Thymus (tissue), 11 donors: ENCODE results near the gene FREM2. TPM values are rescaled to one million over a fixed set of nuclear protein-coding genes. Genes with fewer than 3 reads are reported as not detected.

ENCODE experiments used
- DNase-seq, 9 donors: peaks; one replicate each; pipeline ENCODE4 v3.0.0-alpha.2; 2013; ENCODE audit warnings: low spot score in 9 of 9, low read depth in 6 of 9, missing footprints in 1 of 9
- H3K27ac ChIP-seq, 2 donors: one replicate each; pipeline ENCODE4 v1.5.1; 2013; ENCODE audit warnings: control low read depth in 1 of 2, low read depth in 1 of 2, low read length in 1 of 2, mild to moderate bottlenecking in 1 of 2, moderate library complexity in 1 of 2
- H3K27me3 ChIP-seq, 2 donors: one replicate each; pipeline ENCODE4 v1.5.1; 2013; ENCODE audit warnings: low read length in 1 of 2; ENCODE audit not compliant: control insufficient read depth in 2 of 2, insufficient read depth in 1 of 2
- H3K36me3 ChIP-seq, 2 donors: one replicate each; pipeline ENCODE4 v1.5.1; 2013; ENCODE audit warnings: low read length in 1 of 2, mild to moderate bottlenecking in 1 of 2, moderate library complexity in 1 of 2; ENCODE audit not compliant: control insufficient read depth in 2 of 2, insufficient read depth in 2 of 2
- H3K4me1 ChIP-seq, 2 donors: one replicate each; pipeline ENCODE4 v1.5.1; 2013; ENCODE audit warnings: low read length in 2 of 2; ENCODE audit not compliant: control insufficient read depth in 2 of 2, insufficient read depth in 2 of 2
- H3K4me3 ChIP-seq, 2 donors: one replicate each; pipeline ENCODE4 v1.5.1; 2013; ENCODE audit warnings: low read length in 2 of 2, control low read depth in 1 of 2, mild to moderate bottlenecking in 1 of 2
- H3K9me3 ChIP-seq, 2 donors: one replicate each; pipeline ENCODE4 v1.5.1; 2013; ENCODE audit warnings: low read length in 1 of 2, mild to moderate bottlenecking in 1 of 2; ENCODE audit not compliant: control insufficient read depth in 2 of 2, insufficient read depth in 1 of 2
- WGBS: extraction: QIAGEN DNeasy Blood & Tissue Kit; methylation state at CpG from one replicate; pipeline ENCODE4 v1.1.7; 2013; 5-methylcytosine and 5-hydroxymethylcytosine counted together
- polyA plus RNA-seq: library from polyadenylated mRNA; stranded (reverse); fragments of 200-250 nt; gene quantifications from one replicate; pipeline ENCODE4 v1.2.3, GENCODE V29; 2013
- total RNA-seq: library from RNA; stranded (reverse); fragments of 120-200 nt; gene quantifications from one replicate; pipeline ENCODE4 v1.2.4, GENCODE V29; 2013
- donor health status: healthy.

FREM2 gene
- total and polyA plus RNA-seq, 2 donors = 0.16 to 1.9 TPM

DNA sequence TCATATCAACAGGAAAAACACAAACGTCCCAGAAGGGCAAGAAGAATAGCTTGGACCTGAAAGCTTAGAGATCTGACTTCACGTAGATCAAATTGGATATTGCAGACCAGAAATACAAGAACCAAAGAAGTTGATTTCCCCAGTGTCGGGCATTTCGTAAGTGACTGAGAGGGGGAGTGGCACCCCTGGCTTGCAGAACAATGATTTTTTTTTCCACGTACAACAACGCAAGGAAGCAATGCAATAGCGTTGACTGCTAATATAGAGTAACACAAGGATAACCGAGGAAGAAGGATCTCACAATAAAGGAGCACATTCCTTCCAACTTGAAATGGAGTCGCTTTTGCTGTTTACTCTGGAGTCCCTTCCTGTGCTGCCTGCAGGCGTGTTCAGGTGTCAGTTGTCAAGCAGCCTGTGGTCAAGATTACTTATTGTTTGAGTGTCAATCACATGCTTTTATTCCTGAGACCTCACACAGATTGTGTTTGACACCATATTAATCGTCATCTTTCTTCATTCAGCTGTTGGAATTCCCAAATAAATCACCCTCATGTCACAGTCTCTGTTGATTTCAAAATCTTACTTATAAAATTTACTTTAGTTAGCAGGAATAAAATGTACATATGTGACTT, 139.4 kb downstream of the FREM2 start:
- Histone ChIP-seq H3K27ac (no peak overlapping the region), H3K36me3 (no peaks in the 10 kb centered on the region), H3K9me3 (no peaks in the 10 kb centered on the region), H3K4me1 (no peaks in the 10 kb centered on the region), H3K4me3 (no peak overlapping the region), H3K27me3 (no peaks in the 10 kb centered on the region)
- WGBS = 76% methylated on average over 11 of the region's 11 CpGs
- no peak for DNase-seq

DNA sequence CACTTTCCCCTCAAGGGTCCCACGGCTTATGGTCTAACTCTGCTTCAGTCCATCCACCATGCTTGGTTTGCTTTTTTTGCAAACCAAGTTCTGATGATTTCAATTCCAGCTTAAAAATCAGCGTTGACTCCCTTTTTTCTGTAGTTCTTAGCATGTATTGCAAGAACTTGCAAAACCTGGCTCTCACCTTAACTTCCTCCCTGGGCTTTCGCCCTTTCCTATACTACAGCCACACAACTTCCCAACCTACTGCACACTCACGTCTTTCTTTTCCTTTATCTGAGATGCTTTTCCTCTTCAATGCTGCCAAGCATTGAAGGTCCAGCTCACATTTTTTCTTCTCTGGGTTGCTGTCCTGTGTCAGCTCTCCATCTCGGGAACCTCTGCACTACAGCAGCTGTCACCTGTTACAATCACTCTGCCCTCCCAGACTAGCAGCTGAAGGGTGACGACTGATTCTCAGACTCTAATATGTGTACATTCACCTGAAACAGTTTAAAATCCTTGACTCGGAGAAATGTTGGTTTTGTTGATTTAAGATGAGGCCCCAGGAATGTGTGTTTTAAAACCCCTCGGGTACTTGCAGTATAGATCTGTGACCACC, 143.7 kb downstream of the FREM2 start:
- H3K36me3 ChIP-seq = no peaks in the 10 kb centered on the region
- H3K27ac ChIP-seq = no peak overlapping the region
- H3K4me3 ChIP-seq = no peak overlapping the region
- H3K9me3 ChIP-seq = no peaks in the 10 kb centered on the region
- no peaks in the 10 kb centered on the region for H3K27me3 ChIP-seq
- no peak for DNase-seq
- 93% methylated on average over 8 of the region's 8 CpGs for WGBS
- no peaks in the 10 kb centered on the region for H3K4me1 ChIP-seq

DNA sequence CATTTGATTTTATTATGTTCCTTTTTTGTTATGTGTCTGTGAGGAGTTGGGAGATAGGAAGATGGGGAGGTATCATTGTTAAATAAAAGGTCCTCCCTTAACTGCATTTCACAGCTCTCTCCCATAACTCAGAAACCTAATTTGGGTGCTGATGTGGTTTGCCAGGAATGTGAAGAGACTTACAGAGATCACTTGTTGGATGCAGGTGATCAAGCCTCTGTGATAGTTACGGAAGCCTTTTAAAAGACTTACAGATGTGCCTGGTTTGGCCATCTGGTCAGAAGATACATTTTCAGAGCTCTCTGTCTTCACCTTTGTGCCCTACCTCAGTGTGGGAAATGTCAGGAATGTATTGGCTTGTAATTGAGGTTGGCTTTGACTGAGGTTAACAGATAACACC, 157.7 kb downstream of the FREM2 start:
- Histone ChIP-seq H3K9me3 (no peaks in the 10 kb centered on the region), H3K4me1 (no peaks in the 10 kb centered on the region), H3K27me3 (no peaks in the 10 kb centered on the region), H3K4me3 (no peak overlapping the region), H3K27ac (no peak overlapping the region), H3K36me3 (no peaks in the 10 kb centered on the region)
- DNase-seq = no peak
- WGBS = 94% methylated on average over 1 of the region's 1 CpG

DNA sequence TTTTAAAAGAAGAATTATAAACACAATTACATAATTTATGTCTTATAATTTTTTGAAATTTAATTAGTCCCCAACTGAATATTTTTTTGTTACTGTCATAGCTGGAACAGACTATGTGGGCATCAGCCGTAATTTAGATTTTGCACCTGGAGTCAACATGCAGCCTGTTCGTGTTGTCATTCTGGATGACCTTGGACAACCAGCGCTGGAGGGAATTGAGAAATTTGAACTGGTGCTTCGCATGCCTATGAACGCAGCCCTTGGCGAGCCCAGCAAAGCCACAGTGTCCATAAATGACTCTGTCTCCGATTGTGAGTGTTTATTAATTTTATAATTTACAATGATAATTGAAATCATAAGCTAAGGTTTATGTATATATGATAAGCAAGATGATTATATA, 161.5 kb downstream of the FREM2 start:
- no peaks in the 10 kb centered on the region for H3K36me3 ChIP-seq
- no peaks in the 10 kb centered on the region for H3K27me3 ChIP-seq
- no peak for DNase-seq
- H3K4me1 ChIP-seq = no peaks in the 10 kb centered on the region
- H3K4me3 ChIP-seq = no peak overlapping the region
- no peak overlapping the region for H3K27ac ChIP-seq
- 96% methylated on average over 7 of the region's 7 CpGs for WGBS
- H3K9me3 ChIP-seq = no peaks in the 10 kb centered on the region

DNA sequence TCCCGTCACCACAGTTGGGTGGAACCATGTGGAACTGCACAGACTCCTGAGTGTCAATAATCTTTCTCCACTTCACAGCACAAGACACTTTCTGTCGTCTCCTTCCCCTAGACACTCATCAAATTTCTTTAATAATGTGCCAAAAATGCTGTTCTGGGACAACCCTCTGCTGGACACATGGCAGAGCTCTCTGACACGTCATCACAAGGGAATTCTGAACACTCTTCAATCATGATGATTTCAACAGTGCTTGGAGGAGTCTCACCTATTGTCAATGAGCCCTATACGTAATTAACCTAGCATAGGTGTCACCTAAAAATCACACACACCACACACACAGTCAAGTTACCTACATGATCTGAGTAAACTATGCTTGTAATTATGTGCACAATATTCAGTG, 162.4 kb downstream of the FREM2 start:
- DNase-seq = no peak
- no peaks in the 10 kb centered on the region for H3K36me3 ChIP-seq
- no peak overlapping the region for H3K4me3 ChIP-seq
- no peaks in the 10 kb centered on the region for H3K4me1 ChIP-seq
- WGBS = 85% methylated on average over 4 of the region's 4 CpGs
- H3K27ac ChIP-seq = no peak overlapping the region
- H3K9me3 ChIP-seq = no peaks in the 10 kb centered on the region
- no peaks in the 10 kb centered on the region for H3K27me3 ChIP-seq

DNA sequence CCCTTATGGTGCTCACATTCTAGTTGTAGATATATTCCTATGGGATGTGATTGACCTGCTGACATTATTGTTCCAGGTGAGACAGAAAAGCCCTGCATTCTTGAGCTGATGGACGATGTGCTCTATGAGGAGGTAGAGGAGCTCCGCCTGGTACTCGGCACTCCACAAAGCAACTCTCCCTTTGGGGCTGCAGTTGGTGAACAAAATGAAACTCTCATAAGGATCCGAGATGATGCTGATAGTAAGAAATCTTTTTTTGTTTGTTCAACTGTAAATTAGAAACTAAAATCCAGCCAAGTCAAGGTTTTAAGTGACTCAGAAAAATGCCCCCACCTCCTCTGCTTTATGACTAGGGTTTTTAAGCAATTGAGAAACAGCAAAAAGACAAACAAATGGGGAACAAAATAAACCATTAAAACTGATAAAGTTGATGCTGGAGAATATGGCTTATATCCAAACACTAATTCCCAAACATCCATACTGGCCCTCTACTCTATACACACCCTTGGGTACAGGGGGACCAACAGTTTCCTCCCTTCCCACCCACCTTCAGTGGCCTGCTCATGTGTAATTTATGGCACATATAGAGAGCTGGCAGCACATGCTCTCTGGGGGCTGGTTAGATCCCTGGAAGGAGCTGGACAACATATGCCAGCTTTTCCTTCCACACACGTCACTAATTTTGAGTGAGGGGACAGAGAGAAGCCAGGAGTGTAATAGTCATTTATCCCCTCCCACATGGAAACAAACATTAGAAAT, 164.2 kb downstream of the FREM2 start:
- WGBS = 94% methylated on average over 5 of the region's 5 CpGs
- no peaks in the 10 kb centered on the region for H3K9me3 ChIP-seq
- H3K4me1 ChIP-seq = no peaks in the 10 kb centered on the region
- H3K36me3 ChIP-seq = no peaks in the 10 kb centered on the region
- DNase-seq = no peak
- no peak overlapping the region for H3K4me3 ChIP-seq
- H3K27ac ChIP-seq = no peak overlapping the region
- H3K27me3 ChIP-seq = no peaks in the 10 kb centered on the region

DNA sequence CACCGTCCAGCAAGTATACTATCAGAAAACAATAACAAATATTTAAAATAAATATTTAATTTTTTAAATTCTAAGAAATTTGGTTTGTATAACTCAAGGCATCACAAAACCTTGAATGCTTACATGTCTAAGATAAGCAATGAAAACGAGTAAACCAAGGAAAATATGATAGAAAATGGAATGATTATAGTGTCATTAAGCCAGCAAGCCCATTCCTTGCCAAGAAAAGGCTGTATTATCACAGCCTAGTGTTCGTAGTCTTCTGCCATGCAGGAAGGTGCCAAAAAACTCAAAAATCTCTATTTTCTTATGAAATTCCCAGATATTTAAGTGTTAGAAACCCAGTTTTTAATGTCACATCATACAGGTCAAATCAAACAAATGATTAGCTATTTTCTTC, 167.3 kb downstream of the FREM2 start:
- Histone ChIP-seq H3K4me3 (no peak overlapping the region), H3K27me3 (no peaks in the 10 kb centered on the region), H3K9me3 (no peaks in the 10 kb centered on the region), H3K36me3 (no peaks in the 10 kb centered on the region), H3K4me1 (no peaks in the 10 kb centered on the region), H3K27ac (no peak overlapping the region)
- WGBS = 81% methylated on average over 3 of the region's 3 CpGs
- no peak for DNase-seq

DNA sequence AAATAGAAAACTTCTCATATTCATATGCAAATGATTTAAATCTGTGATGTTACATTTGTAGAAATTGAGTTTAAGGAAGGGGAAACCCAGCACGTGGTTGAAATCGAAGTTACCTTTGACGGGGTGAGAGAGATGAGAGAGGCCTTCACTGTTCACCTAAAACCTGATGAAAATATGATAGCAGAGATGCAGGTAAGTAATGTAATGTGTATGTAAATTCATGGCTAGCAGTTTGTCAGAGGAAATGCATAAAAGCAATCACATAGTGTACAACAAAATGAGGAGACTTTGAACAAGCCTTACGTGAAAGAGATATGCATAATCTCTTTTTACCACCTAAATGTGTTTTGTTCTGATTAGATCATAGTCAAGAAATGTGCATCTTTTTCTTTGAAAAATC, 169.2 kb downstream of the FREM2 start:
- Histone ChIP-seq H3K36me3 (no peaks in the 10 kb centered on the region), H3K9me3 (no peaks in the 10 kb centered on the region), H3K27me3 (no peaks in the 10 kb centered on the region), H3K27ac (no peak overlapping the region), H3K4me1 (no peaks in the 10 kb centered on the region), H3K4me3 (no peak overlapping the region)
- WGBS = 87% methylated on average over 4 of the region's 4 CpGs
- no peak for DNase-seq

DNA sequence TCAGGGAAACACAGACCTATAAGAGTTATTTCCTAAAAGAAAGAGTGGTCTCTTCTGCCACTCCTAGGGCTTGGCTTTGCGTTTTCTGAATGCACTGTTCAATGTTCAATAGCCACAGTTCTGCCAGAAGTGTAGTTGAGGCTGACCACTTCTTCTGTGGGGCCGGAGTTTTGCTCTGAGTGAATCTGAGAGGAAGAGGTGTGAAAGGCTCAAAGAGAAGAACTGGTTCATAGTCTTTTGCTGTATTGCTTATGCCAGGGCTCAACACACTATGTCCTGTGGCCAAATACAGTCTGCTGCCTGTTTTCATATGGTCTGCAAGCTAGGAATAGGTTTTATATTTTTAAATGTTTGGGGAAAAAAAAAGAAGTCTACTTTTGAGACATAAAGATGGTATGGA, 175.6 kb downstream of the FREM2 start:
- Histone ChIP-seq H3K27me3 (no peaks in the 10 kb centered on the region), H3K4me1 (no peaks in the 10 kb centered on the region), H3K27ac (no peak overlapping the region), H3K4me3 (no peak overlapping the region), H3K36me3 (no peaks in the 10 kb centered on the region), H3K9me3 (no peaks in the 10 kb centered on the region)
- DNase-seq = no peak
- 87% methylated on average over 2 of the region's 2 CpGs for WGBS
